ENCODE measurements around the gene ATG5.
"Not testable (repeated sequence)": the region's sequence is repeated elsewhere in the genome, so short reads cannot be mapped to it uniquely, and the experiment has no call there.

ATG5 gene

GRCh38 chr6:106256201-106256968 is 69.2 kb downstream of the ATG5 start:
- no peak for DNase-seq

GRCh38 chr6:106255306-106255705 is 70.3 kb downstream of the ATG5 start:
- DNase-seq: no peak

- DNase-seq: no peak
Measured at GRCh38 chr6:106254636-106255035, 70.9 kb downstream of the ATG5 start.

- DNase-seq: no peak
Measured at GRCh38 chr6:106253731-106254130, 71.8 kb downstream of the ATG5 start.

- no peak for DNase-seq
Measured at GRCh38 chr6:106253172-106253571, 72.4 kb downstream of the ATG5 start.

- DNase-seq: no peak
Measured at GRCh38 chr6:106252687-106253086, 72.9 kb downstream of the ATG5 start.

GRCh38 chr6:106251531-106252255 is 73.9 kb downstream of the ATG5 start:
- DNase-seq: not testable (repeated sequence)

- no peak for DNase-seq
Measured at GRCh38 chr6:106250953-106251352, 74.6 kb downstream of the ATG5 start.

- DNase-seq: no peak
Measured at GRCh38 chr6:106249658-106250057, 75.9 kb downstream of the ATG5 start.

- DNase-seq: no peak
Measured at GRCh38 chr6:106247733-106248132, 77.8 kb downstream of the ATG5 start.

GRCh38 chr6:106247293-106247692 is 78.3 kb downstream of the ATG5 start:
- DNase-seq: no peak

GRCh38 chr6:106244931-106245330 is 80.6 kb downstream of the ATG5 start:
- DNase-seq: no peak

GRCh38 chr6:106244521-106244920 is 81.0 kb downstream of the ATG5 start:
- no peak for DNase-seq

GRCh38 chr6:106243261-106243660 is 82.3 kb downstream of the ATG5 start:
- no peak for DNase-seq

- DNase-seq: no peak
Measured at GRCh38 chr6:106241498-106241897, 84.1 kb downstream of the ATG5 start.

GRCh38 chr6:106237286-106237685 is 88.3 kb downstream of the ATG5 start:
- DNase-seq: no peak

GRCh38 chr6:106229876-106230445 is 95.6 kb downstream of the ATG5 start:
- not testable (repeated sequence) for DNase-seq

GRCh38 chr6:106227612-106228507 is 97.7 kb downstream of the ATG5 start:
- DNase-seq: no peak

GRCh38 chr6:106226676-106227075 is 98.9 kb downstream of the ATG5 start:
- DNase-seq: no peak

GRCh38 chr6:106225581-106225980 is 100.0 kb downstream of the ATG5 start:
- no peak for DNase-seq

- peak; percentile 74 for DNase-seq
Measured at GRCh38 chr6:106223300-106223930, 102.1 kb downstream of the ATG5 start.

GRCh38 chr6:106220485-106220884 is 105.1 kb downstream of the ATG5 start:
- DNase-seq: no peak
